GM19468 (cell line): Measurements from ENCODE around the gene NAA11.

Source experiments
- ATAC-seq: cut with Tn5 transposase; IDR thresholded peaks from one replicate; pipeline ENCODE4 v1.9.1; 2021; ENCODE audit warnings: mild to moderate bottlenecking, moderate library complexity, moderate number of reproducible peaks; ENCODE audit not compliant: unreplicated experiment; ENCODE audit errors: extremely low read depth

Gene NAA11

GRCh38 chr4:79325864-79326328 lies at the start of gene NAA11:
Gene NAA11 (minus strand): TSS chr4:79326061. CDS start chr4:79325877, 184 bp downstream.
- no peak for ATAC-seq

GRCh38 chr4:79370026-79370425 lies 44.2 kb upstream of the NAA11 start:
- no peak for ATAC-seq

GRCh38 chr4:79367096-79367495 lies 41.2 kb upstream of the NAA11 start:
- no peak for ATAC-seq

DNA sequence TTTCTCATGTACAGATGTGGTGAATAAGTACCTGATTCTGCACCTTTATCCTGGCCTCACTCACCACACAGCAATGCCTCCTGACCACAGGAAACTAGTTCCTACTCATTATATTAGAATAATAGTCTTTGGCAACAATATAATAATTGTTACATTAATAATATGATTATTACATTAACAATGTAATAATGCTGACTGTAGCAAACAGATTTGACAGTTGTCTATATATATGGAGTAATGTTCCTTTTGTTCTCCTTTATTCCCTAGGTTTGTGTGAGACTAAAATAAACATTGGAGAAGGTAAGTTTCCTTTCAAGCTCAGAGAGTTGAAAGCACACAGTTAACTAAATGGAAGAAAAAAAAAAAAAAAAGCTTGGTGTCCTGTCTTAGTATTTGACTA lies 40.6 kb upstream of the NAA11 start:
- no peak for ATAC-seq

DNA sequence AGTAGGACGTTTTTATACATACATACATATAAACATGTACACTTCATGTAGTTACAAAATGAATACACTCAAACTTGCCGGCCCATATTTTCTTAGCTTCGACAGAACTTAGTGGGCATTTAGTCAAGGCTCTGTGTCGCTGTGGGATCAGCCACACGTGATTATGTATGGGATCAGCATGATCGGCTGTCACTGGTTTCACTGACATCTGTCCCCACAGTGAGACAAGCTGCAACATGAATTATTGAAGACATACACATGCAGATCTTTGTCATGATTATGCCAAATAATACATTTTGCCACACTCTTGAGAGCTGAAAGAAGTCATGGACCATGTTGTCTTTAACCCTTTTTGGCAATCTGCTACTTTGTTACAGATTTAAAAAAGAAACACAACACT lies 38.2 kb upstream of the NAA11 start:
- ATAC-seq, result no peak

GRCh38 chr4:79362626-79363025 lies 36.8 kb upstream of the NAA11 start:
- ATAC-seq, result no peak

DNA sequence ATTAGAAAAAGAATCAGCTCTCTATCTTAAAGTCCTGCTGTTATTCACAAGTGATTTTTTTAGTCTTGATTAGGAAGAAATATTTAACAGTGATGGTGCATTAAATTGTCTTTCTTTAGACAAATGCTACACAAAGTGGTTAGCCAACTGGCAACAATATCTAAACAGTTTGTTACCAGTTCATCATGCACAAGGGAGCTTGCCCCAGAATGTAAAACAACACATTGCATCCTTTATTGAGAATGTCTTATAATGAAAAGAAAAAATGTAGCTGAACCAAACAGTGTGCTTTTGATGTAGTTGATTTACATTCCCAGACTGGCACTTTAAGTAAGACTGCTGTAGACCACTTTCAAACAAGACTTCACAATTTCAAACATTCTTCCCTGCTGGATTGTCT lies 34.1 kb upstream of the NAA11 start:
- no peak for ATAC-seq

GRCh38 chr4:79358438-79358837 lies 32.6 kb upstream of the NAA11 start:
- no peak for ATAC-seq

DNA sequence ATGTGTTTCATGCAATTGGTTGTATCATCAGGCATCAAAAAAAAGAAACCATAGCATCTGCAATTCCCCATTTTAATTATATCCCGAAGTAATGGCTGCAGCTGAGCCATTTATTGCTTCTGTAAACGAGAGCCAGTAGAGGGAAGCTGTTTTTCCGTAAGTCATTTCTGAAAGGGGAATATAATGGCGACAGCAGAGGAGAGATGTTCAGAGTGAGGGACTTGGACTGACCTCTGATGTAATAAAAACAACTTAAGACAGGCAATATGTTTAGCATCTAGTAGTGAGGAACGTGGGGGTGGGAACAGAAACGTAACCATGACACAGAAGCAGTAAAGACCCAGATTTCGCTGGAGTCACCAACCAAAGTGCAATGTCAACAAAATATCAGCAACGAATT lies 31.5 kb upstream of the NAA11 start:
- ATAC-seq, result no peak

DNA sequence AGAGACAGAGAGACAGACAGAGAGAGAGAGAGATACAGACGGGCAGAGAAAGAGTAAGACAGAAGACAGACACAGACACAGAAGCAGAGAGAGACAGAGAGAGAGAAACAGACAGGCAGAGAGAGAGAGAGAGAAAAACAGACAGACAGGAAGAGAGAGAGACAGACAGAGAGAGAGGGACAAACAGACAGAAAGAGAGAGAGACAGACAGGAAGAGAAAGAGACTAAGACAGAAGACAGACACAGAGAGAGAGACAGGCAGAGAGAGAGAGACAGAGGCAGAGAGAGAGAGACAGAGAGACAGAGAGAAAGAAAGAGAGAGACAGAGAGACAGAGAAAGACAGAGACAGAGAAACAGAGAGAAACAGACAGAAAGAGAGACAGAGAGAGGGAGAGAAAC lies 27.2 kb upstream of the NAA11 start:
- ATAC-seq, result no peak

GRCh38 chr4:79348405-79348804 lies 22.5 kb upstream of the NAA11 start:
- no peak for ATAC-seq

- ATAC-seq, result no peak
Measured at GRCh38 chr4:79341893-79342653, 16.2 kb upstream of the NAA11 start.

DNA sequence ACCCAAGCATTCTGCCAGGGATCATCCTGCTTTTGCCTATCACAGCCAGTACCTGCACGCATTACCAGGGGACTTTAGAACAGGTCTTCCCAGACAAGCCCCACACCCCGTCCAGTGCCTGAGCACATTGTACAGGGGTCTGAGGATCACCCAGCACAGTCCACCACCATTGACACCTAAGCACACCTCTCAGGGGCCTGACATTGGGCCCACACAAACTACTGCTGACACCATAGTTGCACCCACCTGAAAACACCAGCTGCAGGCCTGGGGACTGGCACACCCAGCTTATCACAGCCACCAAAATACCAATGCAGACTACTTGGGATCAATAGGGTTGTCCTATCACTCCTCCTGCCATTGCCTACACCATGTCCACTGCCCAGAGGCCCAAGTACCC lies 14.7 kb upstream of the NAA11 start:
- no peak for ATAC-seq

DNA sequence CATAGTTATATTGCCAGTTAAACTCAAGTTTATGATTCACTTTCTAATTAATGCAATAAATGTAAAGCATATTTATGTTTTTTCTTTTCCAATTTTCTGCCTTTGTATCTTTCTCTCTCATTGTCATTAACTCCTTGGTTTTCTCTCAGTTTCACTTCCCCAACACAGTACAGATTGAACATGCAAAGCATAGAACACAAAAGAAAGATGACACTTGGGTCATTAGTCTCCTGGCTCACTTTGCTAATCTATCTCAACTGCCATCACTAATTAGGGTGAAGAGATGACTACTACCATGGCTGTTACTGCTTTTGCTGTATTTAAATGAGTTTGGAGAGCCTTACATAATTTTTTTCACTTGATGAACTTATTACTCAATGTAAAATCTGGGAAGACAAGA lies 12.3 kb upstream of the NAA11 start:
- ATAC-seq, result peak; percentile 74

DNA sequence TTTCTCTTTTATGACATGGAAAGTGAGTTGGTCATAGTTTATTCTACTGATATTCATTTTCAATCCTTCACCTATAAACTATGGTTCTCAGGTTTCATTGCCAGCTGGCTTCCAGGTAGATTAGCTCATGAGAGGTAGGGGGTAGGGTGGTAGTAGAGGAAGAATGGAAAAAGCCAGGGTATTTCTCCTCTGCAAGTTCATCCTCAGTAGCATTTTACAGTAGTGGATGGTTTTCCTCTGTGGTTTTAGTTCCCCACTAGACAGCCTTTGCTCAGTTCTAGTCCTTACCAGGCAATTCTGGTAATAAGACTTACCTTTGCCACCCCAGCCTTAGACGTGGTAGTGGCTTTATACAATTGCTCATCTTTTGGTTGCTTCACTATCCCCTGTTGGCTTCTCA lies 8.9 kb upstream of the NAA11 start:
- ATAC-seq, result no peak

- no peak for ATAC-seq
Measured at GRCh38 chr4:79334341-79334740, 8.5 kb upstream of the NAA11 start.

GRCh38 chr4:79331126-79331876 lies 5.4 kb upstream of the NAA11 start:
- ATAC-seq, result no peak

DNA sequence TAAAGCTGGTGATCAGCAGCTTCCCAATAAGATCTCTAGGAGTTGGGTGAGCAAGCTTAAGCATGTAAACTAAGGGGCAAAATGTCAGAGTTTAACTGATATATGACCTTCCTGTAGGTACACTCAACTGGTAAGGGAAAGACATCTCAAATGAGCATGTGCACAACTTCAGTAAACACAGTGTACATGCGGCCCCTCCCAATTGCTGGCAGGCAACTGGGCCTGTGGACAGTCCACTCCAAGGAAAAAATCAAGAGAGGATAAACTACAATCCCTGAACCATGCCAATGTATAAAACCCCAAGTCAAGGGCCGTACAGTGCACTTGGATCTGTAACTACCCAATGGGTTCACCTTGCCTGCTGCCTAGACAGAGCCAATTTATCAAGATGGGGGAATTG lies 4.9 kb upstream of the NAA11 start:
- ATAC-seq, result no peak

DNA sequence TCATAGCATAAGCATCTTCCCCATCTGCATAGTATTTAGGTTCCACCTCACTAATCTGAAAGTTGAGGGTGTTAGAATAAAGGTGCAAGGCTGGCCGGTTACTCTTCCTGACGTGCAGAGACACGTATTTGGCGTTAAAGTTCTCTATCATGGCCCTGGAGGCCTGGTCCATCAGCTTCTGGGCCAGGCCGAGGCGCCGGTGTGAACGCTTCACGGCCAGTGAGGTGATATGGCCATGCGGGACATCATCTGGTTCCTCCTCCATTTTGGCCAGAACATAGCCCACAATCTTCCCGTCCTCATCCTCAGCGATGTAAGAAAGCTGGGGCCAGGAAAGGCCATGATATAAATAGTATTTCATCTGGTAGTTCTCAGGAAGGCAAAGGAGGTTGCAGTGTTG lies 425 bp downstream of the NAA11 start:
- ATAC-seq, result no peak

DNA sequence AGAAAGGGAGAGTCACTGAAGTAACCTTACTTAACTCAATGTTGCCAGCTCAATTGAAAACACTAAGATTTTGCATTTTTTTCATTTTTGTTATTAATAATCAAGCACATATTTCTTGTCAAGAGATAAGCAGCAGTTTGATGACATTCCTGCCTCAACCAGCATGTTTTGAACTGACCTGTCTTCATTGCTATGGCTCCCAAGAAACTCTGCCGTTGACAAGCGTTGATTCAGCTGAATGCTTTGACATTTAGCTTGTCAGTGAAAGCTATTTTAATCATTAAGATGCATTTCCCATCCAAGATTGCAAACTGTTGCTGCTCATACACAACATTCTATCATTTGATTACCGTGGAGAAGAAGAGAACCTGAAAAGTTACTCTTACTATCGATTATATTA lies 5.9 kb downstream of the NAA11 start:
- no peak for ATAC-seq

- ATAC-seq, result no peak
Measured at GRCh38 chr4:79317711-79318110, 8.2 kb downstream of the NAA11 start.

DNA sequence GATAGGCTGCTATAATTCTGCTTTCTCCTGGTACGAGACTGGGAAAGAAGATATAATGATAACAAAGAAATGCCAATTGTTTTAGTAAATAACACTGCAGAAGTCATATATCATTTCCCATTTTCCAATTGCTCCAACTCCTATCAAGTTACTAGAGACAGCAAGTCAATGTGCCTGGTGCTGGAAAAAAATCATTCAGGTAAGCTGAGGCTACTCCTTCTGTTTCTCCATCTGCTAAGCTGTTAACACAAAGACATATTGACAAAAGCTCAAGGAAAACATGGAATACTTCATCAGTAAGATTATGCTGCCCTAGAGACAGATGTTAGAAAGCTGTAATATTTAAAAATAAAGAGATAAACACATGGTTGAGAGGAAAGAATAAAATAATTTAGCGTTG lies 10.0 kb downstream of the NAA11 start:
- ATAC-seq, result no peak
